Measurements from ENCODE around the gene ABCB11.

The ABCB11 gene

GRCh38 chr2:168896783-168897182, 134.3 kb downstream of the ABCB11 start:
- H3K4me3 ChIP-seq (IDR thresholded peaks at IDR 0.05; ENCODE audit: insufficient read depth, low read depth, low read length): no peak overlapping the region
- H3K79me2 ChIP-seq (ENCODE audit: insufficient read depth, low read depth): no peaks in the 10 kb centered on the region
- H3K4me2 ChIP-seq: no peak overlapping the region
- no peak overlapping the region for H3K27ac ChIP-seq
- no peaks in the 10 kb centered on the region for H4K20me1 ChIP-seq (ENCODE audit: insufficient read depth)
- no peaks in the 10 kb centered on the region for H3K27me3 ChIP-seq (ENCODE audit: insufficient read depth, low read depth)
- H3K36me3 ChIP-seq (ENCODE audit: insufficient read depth): no peaks in the 10 kb centered on the region
- no peak for TF ChIP-seq CTCF (conservative IDR thresholded peaks at IDR 0.05; ENCODE audit: low read depth, low read length)
- H3K9ac ChIP-seq: no peak overlapping the region
- no peak overlapping the region for H2AFZ ChIP-seq (ENCODE audit: low read depth)
- H3K4me1 ChIP-seq (ENCODE audit: low read depth, poor library complexity, severe bottlenecking): no peaks in the 10 kb centered on the region

DNA sequence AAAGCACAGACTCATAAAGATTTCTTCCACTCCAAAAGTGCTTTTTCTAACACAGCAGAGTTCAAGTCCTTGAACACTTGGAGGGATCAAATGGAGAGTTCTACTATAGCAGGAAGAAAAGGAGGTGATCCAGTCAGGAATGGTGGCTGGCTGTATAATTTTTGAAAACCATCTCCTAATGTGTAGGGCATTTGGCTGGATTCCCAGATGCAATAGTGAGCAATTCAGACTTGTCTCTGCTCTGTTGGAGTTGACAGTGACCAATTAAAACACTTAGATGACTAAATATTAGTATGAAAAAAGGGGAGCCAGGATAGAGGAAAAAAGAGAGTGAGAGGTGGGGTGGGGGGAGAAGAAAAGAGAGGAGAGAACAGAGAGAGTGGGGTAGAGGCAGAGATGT, 135.4 kb downstream of the ABCB11 start:
- Histone ChIP-seq H3K27ac (no peak overlapping the region), H4K20me1 (ENCODE audit: insufficient read depth) (no peaks in the 10 kb centered on the region), H3K27me3 (ENCODE audit: insufficient read depth, low read depth) (no peaks in the 10 kb centered on the region), H3K4me3 (IDR thresholded peaks at IDR 0.05; ENCODE audit: insufficient read depth, low read depth, low read length) (no peak overlapping the region), H3K9ac (no peak overlapping the region), H3K36me3 (ENCODE audit: insufficient read depth) (no peaks in the 10 kb centered on the region), H2AFZ (ENCODE audit: low read depth) (no peak overlapping the region), H3K4me2 (no peak overlapping the region), H3K4me1 (ENCODE audit: low read depth, poor library complexity, severe bottlenecking) (peaks cover 3% of the 10 kb centered on the region), H3K79me2 (ENCODE audit: insufficient read depth, low read depth) (no peaks in the 10 kb centered on the region)
- no peak for TF ChIP-seq CTCF (conservative IDR thresholded peaks at IDR 0.05; ENCODE audit: low read depth, low read length)

- no peak overlapping the region for H3K27ac ChIP-seq
These were observed 136.4 kb downstream of the ABCB11 start for GRCh38 chr2:168894720-168895119.

GRCh38 chr2:168894101-168894500, 137.0 kb downstream of the ABCB11 start:
- Histone ChIP-seq H3K9ac (no peak overlapping the region), H2AFZ (ENCODE audit: low read depth) (no peak overlapping the region), H3K79me2 (ENCODE audit: insufficient read depth, low read depth) (peaks cover 7% of the 10 kb centered on the region; the same call in 1 of the 2 replicates), H4K20me1 (ENCODE audit: insufficient read depth) (no peaks in the 10 kb centered on the region), H3K27ac (no peak overlapping the region), H3K4me2 (no peak overlapping the region), H3K4me1 (ENCODE audit: low read depth, poor library complexity, severe bottlenecking) (peaks cover 10% of the 10 kb centered on the region), H3K27me3 (ENCODE audit: insufficient read depth, low read depth) (no peaks in the 10 kb centered on the region), H3K4me3 (IDR thresholded peaks at IDR 0.05; ENCODE audit: insufficient read depth, low read depth, low read length) (no peak overlapping the region), H3K36me3 (ENCODE audit: insufficient read depth) (no peaks in the 10 kb centered on the region)
- no peak for TF ChIP-seq CTCF (conservative IDR thresholded peaks at IDR 0.05; ENCODE audit: low read depth, low read length)

More at GRCh38 chr2:168894720-168895119, 136.4 kb downstream of the ABCB11 start:
- Histone ChIP-seq H4K20me1 (ENCODE audit: insufficient read depth) (no peaks in the 10 kb centered on the region), H3K79me2 (ENCODE audit: insufficient read depth, low read depth) (peaks cover under 1% of the 10 kb centered on the region; the same call in 1 of the 2 replicates), H3K27me3 (ENCODE audit: insufficient read depth, low read depth) (no peaks in the 10 kb centered on the region), H3K4me1 (ENCODE audit: low read depth, poor library complexity, severe bottlenecking) (peaks cover 6% of the 10 kb centered on the region), H3K36me3 (ENCODE audit: insufficient read depth) (no peaks in the 10 kb centered on the region), H2AFZ (ENCODE audit: low read depth) (no peak overlapping the region), H3K4me2 (no peak overlapping the region), H3K4me3 (IDR thresholded peaks at IDR 0.05; ENCODE audit: insufficient read depth, low read depth, low read length) (no peak overlapping the region), H3K9ac (no peak overlapping the region)
- TF ChIP-seq CTCF (conservative IDR thresholded peaks at IDR 0.05; ENCODE audit: low read depth, low read length): no peak

Measured in KMS-11 (cell line).